HFFc6 (cell line): ENCODE results near the gene SLC2A4RG. TPM values are rescaled to one million over a fixed set of nuclear protein-coding genes. Genes with fewer than 3 reads are reported as not detected.

Experiments
- DNase-seq: peaks from one replicate; pipeline ENCODE4 v3.0.0-alpha.2; 2018
- H3K27ac Mint-ChIP-seq: 2 replicates; pipeline ENCODE4 v1.8.0; 2020; ENCODE audit warnings: mild to moderate bottlenecking, mixed read lengths
- H3K27me3 Mint-ChIP-seq: 2 replicates; pipeline ENCODE4 v1.8.0; 2021; ENCODE audit warnings: mild to moderate bottlenecking, moderate library complexity, mixed read lengths; ENCODE audit not compliant: insufficient read depth
- H3K36me3 Mint-ChIP-seq: 2 replicates; pipeline ENCODE4 v1.8.0; 2021; ENCODE audit warnings: low read depth, mixed read lengths
- H3K4me1 Mint-ChIP-seq: 2 replicates; pipeline ENCODE4 v1.8.0; 2020; ENCODE audit warnings: low read depth, mixed read lengths
- H3K4me3 Mint-ChIP-seq: 2 replicates; pipeline ENCODE4 v1.8.0; 2020; ENCODE audit warnings: mild to moderate bottlenecking, moderate library complexity, mixed read lengths
- H3K9me3 Mint-ChIP-seq: 2 replicates; pipeline ENCODE4 v1.8.0; 2020; ENCODE audit warnings: mild to moderate bottlenecking, mixed read lengths
- CTCF ChIP-seq: fragments of 200-600 bp; sonication (generic); IDR thresholded peaks from 2 replicates; pipeline ENCODE4 v1.5.0; 2021; ENCODE audit warnings: antibody characterized with exemption, mild to moderate bottlenecking
- total RNA-seq, 6 experiments: library from RNA; stranded (reverse); fragmentation: NEBNext Ultra II Directional; extraction: Animal tissue kit (Norgen Biotek cat#: 25700); gene quantifications; 2 replicates in 1 of 6; 3 replicates in 5 of 6; pipeline ENCODE4 v1.2.3, GENCODE V29; 2021

Gene SLC2A4RG
- total RNA-seq, 6 experiments from 2014 or later, result 89.6 to 122 (median 102) TPM

GRCh38 chr20:63756648-63756991 is 17.0 kb downstream of the SLC2A4RG start:
- Mint-ChIP-seq H3K27ac (no peak overlapping the region), H3K27me3 (peaks cover 23% of the 10 kb centered on the region), H3K4me1 (no peaks in the 10 kb centered on the region), H3K9me3 (no peaks in the 10 kb centered on the region), H3K36me3 (no peaks in the 10 kb centered on the region), H3K4me3 (no peak overlapping the region)
- no peak for DNase-seq
- TF ChIP-seq CTCF, result no peak

GRCh38 chr20:63758152-63758551 is 18.6 kb downstream of the SLC2A4RG start:
- Mint-ChIP-seq H3K27me3 (peaks cover 23% of the 10 kb centered on the region), H3K36me3 (no peaks in the 10 kb centered on the region), H3K4me3 (no peak overlapping the region), H3K27ac (no peak overlapping the region), H3K4me1 (no peaks in the 10 kb centered on the region), H3K9me3 (no peaks in the 10 kb centered on the region)
- DNase-seq, result no peak
- no peak for TF ChIP-seq CTCF

GRCh38 chr20:63759377-63759901 is 19.9 kb downstream of the SLC2A4RG start:
- Mint-ChIP-seq H3K36me3 (no peaks in the 10 kb centered on the region), H3K27me3 (peaks cover 28% of the 10 kb centered on the region), H3K27ac (no peak overlapping the region), H3K9me3 (no peaks in the 10 kb centered on the region), H3K4me3 (no peak overlapping the region), H3K4me1 (no peaks in the 10 kb centered on the region)
- no peak for TF ChIP-seq CTCF
- DNase-seq, result no peak

GRCh38 chr20:63765082-63765873 is 25.7 kb downstream of the SLC2A4RG start:
- Mint-ChIP-seq H3K4me3 (no peak overlapping the region), H3K4me1 (no peaks in the 10 kb centered on the region), H3K27me3 (peaks cover 20% of the 10 kb centered on the region), H3K27ac (no peak overlapping the region), H3K36me3 (no peaks in the 10 kb centered on the region), H3K9me3 (no peaks in the 10 kb centered on the region)
- DNase-seq, result no peak
- no peak for TF ChIP-seq CTCF

GRCh38 chr20:63765902-63766301 is 26.3 kb downstream of the SLC2A4RG start:
- H3K4me3 Mint-ChIP-seq, result no peak overlapping the region
- DNase-seq, result no peak
- H3K27me3 Mint-ChIP-seq, result peaks cover 20% of the 10 kb centered on the region
- TF ChIP-seq CTCF, result no peak
- H3K4me1 Mint-ChIP-seq, result no peaks in the 10 kb centered on the region
- H3K27ac Mint-ChIP-seq, result no peak overlapping the region
- H3K36me3 Mint-ChIP-seq, result no peaks in the 10 kb centered on the region
- no peaks in the 10 kb centered on the region for H3K9me3 Mint-ChIP-seq
